A549 (cell line): ENCODE measurements around the gene PPARA.

Experiments used
- SMC3 ChIP-seq: fragments of >200 bp; sonication (Bioruptor Twin); formaldehyde crosslinking; IDR thresholded peaks from 3 replicates; pipeline ENCODE4 v1.6.1; 2018; ENCODE audit warnings: inconsistent platforms
- ZNF302 ChIP-seq: fragments of 250-450 bp; sonication (Bioruptor Pico); IDR thresholded peaks from 2 replicates; pipeline ENCODE4 v1.9.0; 2021; ENCODE audit warnings: inconsistent platforms, mild to moderate bottlenecking, moderate library complexity
- TF ChIP-seq, protein P1 (sequence below): fragments of >200 bp; sonication (Bioruptor Twin); formaldehyde crosslinking; IDR thresholded peaks from 3 replicates; pipeline ENCODE4 v1.5.1; 2016

DNA sequence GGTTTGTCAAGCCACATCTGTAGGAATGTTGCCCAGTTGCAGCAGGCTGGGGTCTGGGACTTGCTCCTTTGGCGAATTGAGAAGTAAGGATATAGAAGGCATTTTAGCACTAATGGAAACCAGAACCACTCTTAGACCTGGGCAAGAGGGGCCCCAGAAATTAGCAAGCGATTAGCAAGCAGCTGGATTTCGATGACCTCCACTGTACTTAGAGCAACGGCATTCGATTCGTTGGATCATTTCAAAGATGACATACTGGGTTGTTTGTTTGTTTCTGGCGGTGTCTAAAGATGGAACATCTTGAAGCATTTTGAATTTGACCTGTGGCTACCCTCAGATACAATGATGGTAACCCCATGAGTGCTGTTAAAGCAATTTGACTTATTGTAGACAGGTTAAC is 100.9 kb downstream of the PPARA start:
- TF ChIP-seq, protein P1, sequence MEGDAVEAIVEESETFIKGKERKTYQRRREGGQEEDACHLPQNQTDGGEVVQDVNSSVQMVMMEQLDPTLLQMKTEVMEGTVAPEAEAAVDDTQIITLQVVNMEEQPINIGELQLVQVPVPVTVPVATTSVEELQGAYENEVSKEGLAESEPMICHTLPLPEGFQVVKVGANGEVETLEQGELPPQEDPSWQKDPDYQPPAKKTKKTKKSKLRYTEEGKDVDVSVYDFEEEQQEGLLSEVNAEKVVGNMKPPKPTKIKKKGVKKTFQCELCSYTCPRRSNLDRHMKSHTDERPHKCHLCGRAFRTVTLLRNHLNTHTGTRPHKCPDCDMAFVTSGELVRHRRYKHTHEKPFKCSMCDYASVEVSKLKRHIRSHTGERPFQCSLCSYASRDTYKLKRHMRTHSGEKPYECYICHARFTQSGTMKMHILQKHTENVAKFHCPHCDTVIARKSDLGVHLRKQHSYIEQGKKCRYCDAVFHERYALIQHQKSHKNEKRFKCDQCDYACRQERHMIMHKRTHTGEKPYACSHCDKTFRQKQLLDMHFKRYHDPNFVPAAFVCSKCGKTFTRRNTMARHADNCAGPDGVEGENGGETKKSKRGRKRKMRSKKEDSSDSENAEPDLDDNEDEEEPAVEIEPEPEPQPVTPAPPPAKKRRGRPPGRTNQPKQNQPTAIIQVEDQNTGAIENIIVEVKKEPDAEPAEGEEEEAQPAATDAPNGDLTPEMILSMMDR = no peak
- no peak for TF ChIP-seq SMC3
- TF ChIP-seq ZNF302 = no peak
